T-helper 17 cell (primary cell): ENCODE measurements around the gene HS6ST2. TPM values are rescaled to one million over a fixed set of nuclear protein-coding genes. Genes with fewer than 3 reads are reported as not detected.
A peak's percentile ranks its signal among the peaks of the same experiment; 100 is the strongest.

ENCODE experiments used
- ATAC-seq: fragments of 150-1000 bp; cut with Tn5 transposase; 2 replicates; pipeline ENCODE4 v1.10.0; 2021; ENCODE audit warnings: mild to moderate bottlenecking, moderate library complexity
- DNase-seq, 3 donors: peaks; one replicate each; pipeline versions ENCODE4 v3.0.0 to v3.0.0-alpha.2; 2020 to 2021
- H3K9me3 ChIP-seq: one replicate; pipeline ENCODE4 v1.7.0; 2013; ENCODE audit warnings: low read length, mild to moderate bottlenecking; ENCODE audit not compliant: control insufficient read depth, poor library complexity, severe bottlenecking
- H3K27ac Mint-ChIP-seq: one replicate; pipeline ENCODE4 v1.8.0; 2022; ENCODE audit warnings: mild to moderate bottlenecking, moderate library complexity, mixed read lengths
- H3K27me3 Mint-ChIP-seq: one replicate; pipeline ENCODE4 v1.8.0; 2022; ENCODE audit warnings: mixed read lengths
- H3K36me3 Mint-ChIP-seq: one replicate; pipeline ENCODE4 v1.8.0; 2022; ENCODE audit warnings: low read depth, mixed read lengths
- H3K4me1 Mint-ChIP-seq: one replicate; pipeline ENCODE4 v1.8.0; 2022; ENCODE audit warnings: mild to moderate bottlenecking, mixed read lengths
- H3K4me3 Mint-ChIP-seq: one replicate; pipeline ENCODE4 v1.8.0; 2022; ENCODE audit warnings: mild to moderate bottlenecking, moderate library complexity, mixed read lengths
- total RNA-seq, 4 donors: library from RNA in 2 of 4; stranded (reverse) in 2 of 4; gene quantifications; one replicate each; pipeline ENCODE4 v1.2.3 and lab custom pipeline; 2022 to 2026

Gene HS6ST2
- total RNA-seq, 2 donors from 2014 or later, result not detected

- H3K27me3 Mint-ChIP-seq, result no peaks in the 10 kb centered on the region
- no peaks in the 10 kb centered on the region for H3K9me3 ChIP-seq
- no peaks in the 10 kb centered on the region for H3K36me3 Mint-ChIP-seq
- H3K27ac Mint-ChIP-seq, result no peak overlapping the region
- ATAC-seq, result peak; percentile 58
- DNase-seq, result peak in 1 of 3 donors; percentile 14
- no peak overlapping the region for H3K4me3 Mint-ChIP-seq
- peaks cover 2% of the 10 kb centered on the region for H3K4me1 Mint-ChIP-seq
Measured at GRCh38 chrX:132612821-132613564, 345.4 kb downstream of the HS6ST2 start.

GRCh38 chrX:132610536-132610935, 347.9 kb downstream of the HS6ST2 start:
- H3K36me3 Mint-ChIP-seq, result no peaks in the 10 kb centered on the region
- no peaks in the 10 kb centered on the region for H3K27me3 Mint-ChIP-seq

GRCh38 chrX:132609362-132609848, 349.0 kb downstream of the HS6ST2 start:
- Mint-ChIP-seq H3K4me1 (peaks cover 2% of the 10 kb centered on the region), H3K27me3 (no peaks in the 10 kb centered on the region), H3K4me3 (no peak overlapping the region), H3K36me3 (no peaks in the 10 kb centered on the region), H3K27ac (no peak overlapping the region)
- ATAC-seq (no peak), DNase-seq (no peak)
- no peaks in the 10 kb centered on the region for H3K9me3 ChIP-seq

More at GRCh38 chrX:132610536-132610935, 347.9 kb downstream of the HS6ST2 start:
- DNase-seq, result no peak
- no peak for ATAC-seq
- H3K4me1 Mint-ChIP-seq, result peaks cover 2% of the 10 kb centered on the region
- no peak overlapping the region for H3K27ac Mint-ChIP-seq
- no peak overlapping the region for H3K4me3 Mint-ChIP-seq
- no peaks in the 10 kb centered on the region for H3K9me3 ChIP-seq

GRCh38 chrX:132603700-132604286, 354.6 kb downstream of the HS6ST2 start:
- Mint-ChIP-seq H3K4me3 (no peak overlapping the region), H3K27ac (no peak overlapping the region), H3K4me1 (no peaks in the 10 kb centered on the region), H3K27me3 (peaks cover 8% of the 10 kb centered on the region), H3K36me3 (no peaks in the 10 kb centered on the region)
- no peak for DNase-seq
- no peaks in the 10 kb centered on the region for H3K9me3 ChIP-seq
- ATAC-seq, result no peak

GRCh38 chrX:132602701-132603100, 355.7 kb downstream of the HS6ST2 start:
- no peaks in the 10 kb centered on the region for H3K4me1 Mint-ChIP-seq
- H3K27ac Mint-ChIP-seq, result no peak overlapping the region
- no peak for DNase-seq
- H3K36me3 Mint-ChIP-seq, result no peaks in the 10 kb centered on the region
- peaks cover 8% of the 10 kb centered on the region for H3K27me3 Mint-ChIP-seq
- no peaks in the 10 kb centered on the region for H3K9me3 ChIP-seq
- no peak overlapping the region for H3K4me3 Mint-ChIP-seq
- ATAC-seq, result no peak

- Mint-ChIP-seq H3K4me1 (no peaks in the 10 kb centered on the region), H3K4me3 (no peak overlapping the region), H3K36me3 (no peaks in the 10 kb centered on the region), H3K27ac (no peak overlapping the region), H3K27me3 (no peaks in the 10 kb centered on the region)
- ATAC-seq (no peak), DNase-seq (no peak)
- no peaks in the 10 kb centered on the region for H3K9me3 ChIP-seq
Measured at GRCh38 chrX:132594999-132595398, 363.4 kb downstream of the HS6ST2 start.

GRCh38 chrX:132594129-132594528, 364.3 kb downstream of the HS6ST2 start:
- Mint-ChIP-seq H3K27ac (no peak overlapping the region), H3K4me3 (no peak overlapping the region), H3K36me3 (no peaks in the 10 kb centered on the region), H3K4me1 (no peaks in the 10 kb centered on the region), H3K27me3 (no peaks in the 10 kb centered on the region)
- no peak for DNase-seq
- H3K9me3 ChIP-seq, result no peaks in the 10 kb centered on the region
- ATAC-seq, result no peak

- Mint-ChIP-seq H3K27me3 (no peaks in the 10 kb centered on the region), H3K36me3 (no peaks in the 10 kb centered on the region), H3K4me3 (no peak overlapping the region), H3K27ac (no peak overlapping the region), H3K4me1 (no peaks in the 10 kb centered on the region)
- ATAC-seq (peak; percentile 35), DNase-seq (no peak)
- H3K9me3 ChIP-seq, result no peaks in the 10 kb centered on the region
Measured at GRCh38 chrX:132592880-132593279, 365.5 kb downstream of the HS6ST2 start.

GRCh38 chrX:132591719-132592275, 366.6 kb downstream of the HS6ST2 start:
- no peaks in the 10 kb centered on the region for H3K9me3 ChIP-seq
- H3K4me3 Mint-ChIP-seq, result no peak overlapping the region
- ATAC-seq (no peak), DNase-seq (no peak)
- no peaks in the 10 kb centered on the region for H3K36me3 Mint-ChIP-seq
- no peaks in the 10 kb centered on the region for H3K4me1 Mint-ChIP-seq
- no peaks in the 10 kb centered on the region for H3K27me3 Mint-ChIP-seq
- H3K27ac Mint-ChIP-seq, result no peak overlapping the region

- Mint-ChIP-seq H3K4me3 (no peak overlapping the region), H3K4me1 (no peaks in the 10 kb centered on the region), H3K27ac (no peak overlapping the region), H3K36me3 (no peaks in the 10 kb centered on the region), H3K27me3 (no peaks in the 10 kb centered on the region)
- no peaks in the 10 kb centered on the region for H3K9me3 ChIP-seq
- DNase-seq (no peak), ATAC-seq (no peak)
Measured at GRCh38 chrX:132590350-132591026, 367.9 kb downstream of the HS6ST2 start.

GRCh38 chrX:132584936-132585335, 373.5 kb downstream of the HS6ST2 start:
- no peaks in the 10 kb centered on the region for H3K9me3 ChIP-seq
- peaks cover 5% of the 10 kb centered on the region for H3K4me1 Mint-ChIP-seq
- peaks cover 4% of the 10 kb centered on the region for H3K36me3 Mint-ChIP-seq
- no peak for ATAC-seq
- DNase-seq, result no peak
- H3K27me3 Mint-ChIP-seq, result peaks cover 6% of the 10 kb centered on the region
- H3K4me3 Mint-ChIP-seq, result no peak overlapping the region
- H3K27ac Mint-ChIP-seq, result no peak overlapping the region

- ATAC-seq, result no peak
- no peak for DNase-seq
- H3K4me3 Mint-ChIP-seq, result no peak overlapping the region
- H3K27ac Mint-ChIP-seq, result no peak overlapping the region
- peaks cover 3% of the 10 kb centered on the region for H3K4me1 Mint-ChIP-seq
- H3K36me3 Mint-ChIP-seq, result peaks cover 2% of the 10 kb centered on the region
- no peaks in the 10 kb centered on the region for H3K9me3 ChIP-seq
- H3K27me3 Mint-ChIP-seq, result peaks cover 4% of the 10 kb centered on the region
Measured at GRCh38 chrX:132576939-132577338, 381.5 kb downstream of the HS6ST2 start.
